SK-N-SH treated with all-trans-retinoic acid at 6 μM for 48 hours (cell line): ENCODE data around the gene P2RY14.

Experiments
- ATAC-seq: fragments of 200-7000 bp; cut with Tn5 transposase; 3 replicates; pipeline ENCODE4 v1.9.1; 2020; ENCODE audit warnings: mild to moderate bottlenecking, moderate library complexity
- ARNTL ChIP-seq: fragments of 450-650 bp; formaldehyde crosslinking; IDR thresholded peaks from 2 replicates; pipeline ENCODE4 v1.5.0; 2020; ENCODE audit warnings: low read depth, mild to moderate bottlenecking, moderate library complexity, borderline replicate concordance
- BACH2 ChIP-seq: fragments of 250-450 bp; sonication (Bioruptor Pico); IDR thresholded peaks from 2 replicates; pipeline ENCODE4 v1.9.0; 2021; ENCODE audit warnings: mild to moderate bottlenecking, borderline replicate concordance
- ESRRG ChIP-seq: fragments of 250-450 bp; sonication (Bioruptor Pico); IDR thresholded peaks from 2 replicates; pipeline ENCODE4 v1.6.1; 2021; ENCODE audit warnings: mild to moderate bottlenecking
- GLIS3 ChIP-seq: fragments of 250-450 bp; sonication (Bioruptor Pico); IDR thresholded peaks from 2 replicates; pipeline ENCODE4 v1.5.0; 2020; ENCODE audit warnings: mild to moderate bottlenecking, moderate library complexity
- ISL1 ChIP-seq: fragments of 250-450 bp; sonication (Bioruptor Pico); IDR thresholded peaks from 2 replicates; pipeline ENCODE4 v2.1.2; 2022; ENCODE audit warnings: mild to moderate bottlenecking, moderate library complexity
- RARB ChIP-seq: fragments of 250-450 bp; sonication (Bioruptor Pico); IDR thresholded peaks from 2 replicates; pipeline ENCODE4 v1.8.0; 2021; ENCODE audit warnings: mild to moderate bottlenecking, moderate library complexity
- SNAI2 ChIP-seq: fragments of 250-450 bp; sonication (Bioruptor Pico); IDR thresholded peaks from 2 replicates; pipeline ENCODE4 v1.5.0; 2020; ENCODE audit warnings: mild to moderate bottlenecking, moderate library complexity
- TCF4 ChIP-seq: fragments of 250-450 bp; sonication (Bioruptor Pico); IDR thresholded peaks from 2 replicates; pipeline ENCODE4 v1.8.0; 2021; ENCODE audit warnings: mild to moderate bottlenecking, moderate library complexity, borderline replicate concordance
- TOX ChIP-seq: fragments of 250-450 bp; sonication (Bioruptor Pico); IDR thresholded peaks from 2 replicates; pipeline ENCODE4 v1.8.0; 2021; ENCODE audit warnings: mild to moderate bottlenecking, moderate library complexity, borderline replicate concordance
- ZFP3 ChIP-seq: fragments of 250-450 bp; sonication (Bioruptor Pico); IDR thresholded peaks from 2 replicates; pipeline ENCODE4 v1.5.0; 2020; ENCODE audit warnings: mild to moderate bottlenecking, moderate library complexity
- ZFP30 ChIP-seq: fragments of 450-650 bp; formaldehyde crosslinking; IDR thresholded peaks from 2 replicates; pipeline ENCODE4 v1.5.0; 2022; ENCODE audit warnings: mild to moderate bottlenecking, moderate library complexity
- ZNF565 ChIP-seq: fragments of 450-650 bp; formaldehyde crosslinking; conservative IDR thresholded peaks from 2 replicates; pipeline ENCODE4 v1.5.0; 2020; ENCODE audit warnings: low read depth, mild to moderate bottlenecking, moderate library complexity
- ZNF70 ChIP-seq: fragments of 450-650 bp; formaldehyde crosslinking; IDR thresholded peaks from 2 replicates; pipeline ENCODE4 v1.5.0; 2020; ENCODE audit warnings: mild to moderate bottlenecking, moderate library complexity
- ZNF8 ChIP-seq: fragments of 450-650 bp; formaldehyde crosslinking; IDR thresholded peaks from 2 replicates; pipeline ENCODE4 v1.5.0; 2020; ENCODE audit warnings: mild to moderate bottlenecking, moderate library complexity
- TF ChIP-seq, protein P1 (sequence below): fragments of 250-450 bp; sonication (Bioruptor Pico); IDR thresholded peaks from 2 replicates; pipeline ENCODE4 v1.8.0; 2021; ENCODE audit warnings: low read depth, mild to moderate bottlenecking, moderate library complexity, borderline replicate concordance
- TF ChIP-seq, protein P2 (sequence below): fragments of 250-450 bp; sonication (Bioruptor Pico); IDR thresholded peaks from 2 replicates; pipeline ENCODE4 v1.5.1; 2021; ENCODE audit warnings: mild to moderate bottlenecking, moderate library complexity
- TF ChIP-seq, protein P3 (sequence below): fragments of 250-450 bp; sonication (Bioruptor Pico); IDR thresholded peaks from 2 replicates; pipeline ENCODE4 v1.8.0; 2020; ENCODE audit warnings: mild to moderate bottlenecking, moderate library complexity, borderline replicate concordance
- TF ChIP-seq, protein P4 (sequence below): fragments of 250-450 bp; sonication (Bioruptor Pico); IDR thresholded peaks from 2 replicates; pipeline ENCODE4 v1.5.1; 2020; ENCODE audit warnings: low read depth, mild to moderate bottlenecking, moderate library complexity

The P2RY14 gene

DNA sequence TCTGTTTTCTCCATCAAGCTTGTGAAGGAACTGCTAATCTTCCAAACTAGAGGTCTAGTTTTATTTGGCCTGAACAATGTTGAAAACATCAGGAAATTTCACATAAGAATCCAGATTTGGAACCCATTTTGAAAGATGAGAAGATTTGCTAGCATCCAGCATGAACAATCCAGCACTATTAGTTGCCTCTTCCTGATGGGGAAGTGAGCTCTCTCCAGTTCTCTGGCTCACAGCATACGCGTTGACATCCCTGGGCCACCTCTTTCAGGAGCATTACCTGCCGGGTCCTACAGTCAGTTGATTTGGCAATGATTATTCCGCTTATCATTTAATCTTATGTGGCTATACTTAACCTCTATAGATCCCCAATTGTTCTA, 27.4 kb upstream of the P2RY14 start:
- ATAC-seq = peak; percentile 55
- no peak for TF ChIP-seq SNAI2 (CRISPR knock-in tag)
- TF ChIP-seq ARNTL (CRISPR knock-in tag) = no peak
- no peak for TF ChIP-seq RARB (CRISPR knock-in tag)
- TF ChIP-seq, protein P1, sequence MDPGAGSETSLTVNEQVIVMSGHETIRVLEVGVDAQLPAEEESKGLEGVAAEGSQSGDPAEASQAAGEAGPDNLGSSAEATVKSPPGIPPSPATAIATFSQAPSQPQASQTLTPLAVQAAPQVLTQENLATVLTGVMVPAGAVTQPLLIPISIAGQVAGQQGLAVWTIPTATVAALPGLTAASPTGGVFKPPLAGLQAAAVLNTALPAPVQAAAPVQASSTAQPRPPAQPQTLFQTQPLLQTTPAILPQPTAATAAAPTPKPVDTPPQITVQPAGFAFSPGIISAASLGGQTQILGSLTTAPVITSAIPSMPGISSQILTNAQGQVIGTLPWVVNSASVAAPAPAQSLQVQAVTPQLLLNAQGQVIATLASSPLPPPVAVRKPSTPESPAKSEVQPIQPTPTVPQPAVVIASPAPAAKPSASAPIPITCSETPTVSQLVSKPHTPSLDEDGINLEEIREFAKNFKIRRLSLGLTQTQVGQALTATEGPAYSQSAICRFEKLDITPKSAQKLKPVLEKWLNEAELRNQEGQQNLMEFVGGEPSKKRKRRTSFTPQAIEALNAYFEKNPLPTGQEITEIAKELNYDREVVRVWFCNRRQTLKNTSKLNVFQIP (CRISPR knock-in tag) = no peak
- TF ChIP-seq ZFP3 (CRISPR knock-in tag) = no peak
- TF ChIP-seq ESRRG (CRISPR knock-in tag) = no peak
- TF ChIP-seq, protein P2, sequence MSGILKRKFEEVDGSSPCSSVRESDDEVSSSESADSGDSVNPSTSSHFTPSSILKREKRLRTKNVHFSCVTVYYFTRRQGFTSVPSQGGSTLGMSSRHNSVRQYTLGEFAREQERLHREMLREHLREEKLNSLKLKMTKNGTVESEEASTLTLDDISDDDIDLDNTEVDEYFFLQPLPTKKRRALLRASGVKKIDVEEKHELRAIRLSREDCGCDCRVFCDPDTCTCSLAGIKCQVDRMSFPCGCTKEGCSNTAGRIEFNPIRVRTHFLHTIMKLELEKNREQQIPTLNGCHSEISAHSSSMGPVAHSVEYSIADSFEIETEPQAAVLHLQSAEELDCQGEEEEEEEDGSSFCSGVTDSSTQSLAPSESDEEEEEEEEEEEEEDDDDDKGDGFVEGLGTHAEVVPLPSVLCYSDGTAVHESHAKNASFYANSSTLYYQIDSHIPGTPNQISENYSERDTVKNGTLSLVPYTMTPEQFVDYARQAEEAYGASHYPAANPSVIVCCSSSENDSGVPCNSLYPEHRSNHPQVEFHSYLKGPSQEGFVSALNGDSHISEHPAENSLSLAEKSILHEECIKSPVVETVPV (CRISPR knock-in tag) = no peak
- no peak for TF ChIP-seq ZNF565 (CRISPR knock-in tag)
- no peak for TF ChIP-seq TCF4 (CRISPR knock-in tag)
- TF ChIP-seq GLIS3 (CRISPR knock-in tag) = no peak
- no peak for TF ChIP-seq ISL1 (CRISPR knock-in tag)

DNA sequence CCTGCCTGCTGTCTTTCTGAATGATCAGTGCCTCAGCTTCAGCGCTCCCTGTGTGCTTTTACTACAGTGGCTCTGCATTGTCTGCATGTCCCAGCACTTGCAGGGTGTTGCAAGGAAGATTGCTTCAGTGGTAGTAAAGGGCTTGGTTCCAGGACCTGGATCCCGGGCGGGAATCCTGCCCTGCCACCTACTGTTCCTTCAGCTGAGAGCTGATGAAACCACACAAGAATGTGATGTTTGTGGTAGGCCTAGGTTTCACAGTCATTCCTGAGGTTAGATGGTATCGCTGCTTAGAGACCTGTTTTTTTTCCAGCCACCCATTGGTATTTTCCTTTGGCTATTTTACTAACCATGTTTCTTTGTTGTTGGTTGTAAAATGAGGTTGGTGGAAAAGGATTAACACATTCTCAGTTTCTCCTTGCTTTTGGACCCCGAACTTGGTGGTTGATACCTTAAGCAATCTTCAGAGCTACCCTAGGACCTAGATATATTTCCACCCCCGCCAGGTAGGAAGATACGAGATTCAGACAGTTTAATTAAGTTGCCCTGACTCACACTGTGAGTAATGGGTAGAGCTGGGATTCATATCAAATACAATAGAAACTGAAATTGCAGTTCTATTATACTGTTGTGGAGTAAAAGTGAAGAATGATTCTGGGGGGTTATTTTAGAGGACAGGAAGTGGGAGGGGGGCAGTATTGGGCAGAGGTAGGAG, 26.9 kb upstream of the P2RY14 start:
- peak; percentile 96 for ATAC-seq
- TF ChIP-seq ISL1 (CRISPR knock-in tag) (peak; percentile 69), ZNF8 (CRISPR knock-in tag) (peak; percentile 22; the same call in 1 of the 2 replicates)
- TF ChIP-seq, protein P3, sequence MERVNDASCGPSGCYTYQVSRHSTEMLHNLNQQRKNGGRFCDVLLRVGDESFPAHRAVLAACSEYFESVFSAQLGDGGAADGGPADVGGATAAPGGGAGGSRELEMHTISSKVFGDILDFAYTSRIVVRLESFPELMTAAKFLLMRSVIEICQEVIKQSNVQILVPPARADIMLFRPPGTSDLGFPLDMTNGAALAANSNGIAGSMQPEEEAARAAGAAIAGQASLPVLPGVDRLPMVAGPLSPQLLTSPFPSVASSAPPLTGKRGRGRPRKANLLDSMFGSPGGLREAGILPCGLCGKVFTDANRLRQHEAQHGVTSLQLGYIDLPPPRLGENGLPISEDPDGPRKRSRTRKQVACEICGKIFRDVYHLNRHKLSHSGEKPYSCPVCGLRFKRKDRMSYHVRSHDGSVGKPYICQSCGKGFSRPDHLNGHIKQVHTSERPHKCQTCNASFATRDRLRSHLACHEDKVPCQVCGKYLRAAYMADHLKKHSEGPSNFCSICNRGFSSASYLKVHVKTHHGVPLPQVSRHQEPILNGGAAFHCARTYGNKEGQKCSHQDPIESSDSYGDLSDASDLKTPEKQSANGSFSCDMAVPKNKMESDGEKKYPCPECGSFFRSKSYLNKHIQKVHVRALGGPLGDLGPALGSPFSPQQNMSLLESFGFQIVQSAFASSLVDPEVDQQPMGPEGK (CRISPR knock-in tag) = peak; percentile 93; the same call in 1 of the 2 replicates
- TF ChIP-seq, protein P4, sequence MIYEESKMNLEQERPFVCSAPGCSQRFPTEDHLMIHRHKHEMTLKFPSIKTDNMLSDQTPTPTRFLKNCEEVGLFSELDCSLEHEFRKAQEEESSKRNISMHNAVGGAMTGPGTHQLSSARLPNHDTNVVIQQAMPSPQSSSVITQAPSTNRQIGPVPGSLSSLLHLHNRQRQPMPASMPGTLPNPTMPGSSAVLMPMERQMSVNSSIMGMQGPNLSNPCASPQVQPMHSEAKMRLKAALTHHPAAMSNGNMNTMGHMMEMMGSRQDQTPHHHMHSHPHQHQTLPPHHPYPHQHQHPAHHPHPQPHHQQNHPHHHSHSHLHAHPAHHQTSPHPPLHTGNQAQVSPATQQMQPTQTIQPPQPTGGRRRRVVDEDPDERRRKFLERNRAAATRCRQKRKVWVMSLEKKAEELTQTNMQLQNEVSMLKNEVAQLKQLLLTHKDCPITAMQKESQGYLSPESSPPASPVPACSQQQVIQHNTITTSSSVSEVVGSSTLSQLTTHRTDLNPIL (CRISPR knock-in tag) = peak; percentile 69
- TF ChIP-seq, protein P1 (CRISPR knock-in tag) = no peak

DNA sequence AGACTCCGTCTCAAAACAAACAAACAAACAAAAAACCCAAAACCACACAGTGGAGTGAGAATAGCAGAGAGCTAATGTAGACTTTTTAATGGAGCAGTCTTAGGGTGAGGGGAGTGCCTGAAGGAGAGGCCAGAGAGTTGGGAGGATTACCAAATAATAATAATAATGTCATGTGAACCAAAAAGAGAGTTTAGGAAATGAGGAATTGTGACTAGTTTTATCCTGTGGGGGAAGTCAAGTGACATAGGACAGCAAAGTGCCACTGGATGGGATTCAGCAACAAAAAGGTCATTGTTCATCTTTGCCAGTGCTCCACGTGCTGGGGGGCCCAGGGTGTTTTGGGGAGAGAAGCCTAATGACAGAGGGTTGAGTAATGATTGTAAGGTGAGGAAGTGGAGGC, 25.4 kb upstream of the P2RY14 start:
- no peak for TF ChIP-seq BACH2 (CRISPR knock-in tag)

DNA sequence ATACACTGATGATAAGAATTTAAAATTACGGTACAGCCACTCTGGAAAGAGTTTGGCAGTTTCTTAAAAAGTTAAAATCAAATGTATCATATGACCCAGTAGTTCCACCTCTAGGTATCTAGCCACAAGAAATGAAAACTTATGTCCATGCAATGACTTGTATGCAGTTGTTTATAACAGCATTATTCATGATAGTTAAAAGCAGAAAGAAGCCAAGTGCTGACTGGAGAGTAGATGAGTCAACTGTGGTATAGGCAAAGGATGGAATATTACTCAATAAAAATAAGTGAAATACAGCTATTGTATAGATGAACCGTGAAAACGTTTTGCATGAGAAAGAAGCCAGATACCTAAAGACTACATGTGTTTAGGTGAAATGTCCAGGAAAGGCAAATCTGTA, 23.4 kb upstream of the P2RY14 start:
- TF ChIP-seq TOX (no peak), ZNF70 (CRISPR knock-in tag) (no peak), GLIS3 (CRISPR knock-in tag) (no peak), TCF4 (CRISPR knock-in tag) (no peak), ZFP30 (CRISPR knock-in tag) (no peak), ZNF565 (CRISPR knock-in tag) (no peak)
- TF ChIP-seq, protein P1 (CRISPR knock-in tag) = no peak
- TF ChIP-seq, protein P3 (CRISPR knock-in tag) = no peak
- no peak for ATAC-seq

More for the DNA sequence above, 25.4 kb upstream of the P2RY14 start:
- no peak for ATAC-seq
